ENCODE results near the gene EFEMP2. TPM values are rescaled to one million over a fixed set of nuclear protein-coding genes. Genes with fewer than 3 reads are reported as not detected.
A peak's percentile ranks its signal among the peaks of the same experiment; 100 is the strongest.

EFEMP2 gene
- total RNA-seq, 3 donors from 2014 or later = 34.5 to 75.0 (median 57.0) TPM

- H3K9me3 ChIP-seq = peaks cover 0 to 8% of the 10 kb centered on the region in 2 donors
- H3K4me1 ChIP-seq = peaks cover 3 to 8% of the 10 kb centered on the region in 2 donors
- intact Hi-C loops (cut with DNase I; ENCODE audit: low total_unique reads) = no loop called here
- H3K27me3 ChIP-seq = no peaks in the 10 kb centered on the region
- H3K27ac ChIP-seq = peak overlapping the region; percentile 97 to 99
- peak overlapping the region; percentile 85 to 100 (median 99) for H3K4me3 ChIP-seq
- TF ChIP-seq POLR2AphosphoS5 (IDR thresholded peaks at IDR 0.05) = no peak
- TF ChIP-seq POLR2A (IDR thresholded peaks at IDR 0.05) = no peak
- no peak for TF ChIP-seq CTCF (IDR thresholded peaks at IDR 0.05)
- no peak for DNase-seq (ENCODE audit: low spot score in 2 of 2)
- no peaks in the 10 kb centered on the region for H3K36me3 ChIP-seq
These were observed 16.7 kb downstream of the EFEMP2 start for GRCh38 chr11:65855927-65856363.

- peaks cover 0 to 8% of the 10 kb centered on the region in 2 donors for H3K9me3 ChIP-seq
- no peak overlapping the region for H3K4me3 ChIP-seq
- no peaks in the 10 kb centered on the region for H3K36me3 ChIP-seq
- no peak overlapping the region for H3K27ac ChIP-seq
- intact Hi-C loops (cut with DNase I; ENCODE audit: low total_unique reads) = no loop called here
- no peaks in the 10 kb centered on the region for H3K27me3 ChIP-seq
- H3K4me1 ChIP-seq = peaks cover 3 to 8% of the 10 kb centered on the region in 2 donors
- DNase-seq (ENCODE audit: low spot score in 2 of 2) = no peak
- no peak for TF ChIP-seq POLR2AphosphoS5 (IDR thresholded peaks at IDR 0.05)
- TF ChIP-seq POLR2A (IDR thresholded peaks at IDR 0.05) = no peak
- TF ChIP-seq CTCF (IDR thresholded peaks at IDR 0.05) = no peak
These were observed 17.5 kb downstream of the EFEMP2 start for GRCh38 chr11:65854852-65855837.

- Histone ChIP-seq H3K4me1 (peaks cover 3 to 8% of the 10 kb centered on the region in 2 donors), H3K27ac (no peak overlapping the region), H3K36me3 (no peaks in the 10 kb centered on the region), H3K27me3 (no peaks in the 10 kb centered on the region), H3K4me3 (no peak overlapping the region), H3K9me3 (peaks cover 0 to 8% of the 10 kb centered on the region in 2 donors)
- intact Hi-C loops (cut with DNase I; ENCODE audit: low total_unique reads) = no loop called here
- no peak for TF ChIP-seq POLR2A (IDR thresholded peaks at IDR 0.05)
- no peak for TF ChIP-seq CTCF (IDR thresholded peaks at IDR 0.05)
- no peak for TF ChIP-seq POLR2AphosphoS5 (IDR thresholded peaks at IDR 0.05)
- no peak for DNase-seq (ENCODE audit: low spot score in 2 of 2)
These were observed 18.4 kb downstream of the EFEMP2 start for GRCh38 chr11:65854161-65854592.

- no peaks in the 10 kb centered on the region for H3K36me3 ChIP-seq
- no peak overlapping the region for H3K4me3 ChIP-seq
- H3K9me3 ChIP-seq = peaks cover 0 to 8% of the 10 kb centered on the region in 2 donors
- intact Hi-C loops (cut with DNase I; ENCODE audit: low total_unique reads) = no loop called here
- no peak for DNase-seq (ENCODE audit: low spot score in 2 of 2)
- no peaks in the 10 kb centered on the region for H3K27me3 ChIP-seq
- H3K4me1 ChIP-seq = peaks cover 3 to 8% of the 10 kb centered on the region in 2 donors
- TF ChIP-seq POLR2A (IDR thresholded peaks at IDR 0.05) (no peak), CTCF (IDR thresholded peaks at IDR 0.05) (no peak), POLR2AphosphoS5 (IDR thresholded peaks at IDR 0.05) (no peak)
- H3K27ac ChIP-seq = no peak overlapping the region
These were observed 19.2 kb downstream of the EFEMP2 start for GRCh38 chr11:65853246-65853979.
